ENCODE data around the gene GMEB2. TPM values are rescaled to one million over a fixed set of nuclear protein-coding genes. Genes with fewer than 3 reads are reported as not detected.

Gene GMEB2
- total RNA-seq, 2 donors from 2014 or later: 11.5 to 14.8 TPM

DNA sequence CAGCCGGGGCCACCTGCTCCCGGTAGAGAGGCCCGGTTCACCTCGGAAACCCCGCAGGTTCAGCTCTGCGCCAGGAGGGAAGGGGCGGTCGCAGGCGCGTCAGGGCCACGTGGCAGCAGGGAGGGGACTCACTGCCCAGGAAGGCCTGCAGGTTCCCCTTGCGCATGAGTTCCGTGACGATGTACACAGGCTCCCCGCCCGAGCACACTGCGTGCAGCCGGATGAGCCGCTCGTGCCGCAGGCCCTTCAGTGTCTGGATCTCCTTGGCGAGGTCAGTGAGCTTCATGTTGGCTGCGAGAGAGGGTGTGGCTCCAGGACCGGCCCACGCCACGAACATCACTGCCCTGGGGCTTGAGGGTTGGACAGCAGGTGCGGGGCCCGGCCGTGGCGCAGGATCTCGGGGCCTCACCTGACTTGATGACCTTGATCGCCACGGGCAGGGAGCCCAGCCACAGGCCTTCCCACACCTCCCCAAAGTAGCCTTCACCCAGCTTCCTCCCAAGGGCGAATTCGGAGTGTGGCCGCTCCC lies 84.8 kb downstream of the GMEB2 start:
- peak overlapping the region in 1 of 2 donors; percentile 37 for H3K9ac ChIP-seq (ENCODE audit: low read depth in 2 of 2, low read length in 2 of 2)
- DNase-seq: no peak
- intact Hi-C loops (cut with DNase I): loop anchor here (10.0 kb wide), 1 partner anchor 323 kb away; the partner anchor contains the start of genes ABHD16B and TPD52L2
- TF ChIP-seq, protein P1, sequence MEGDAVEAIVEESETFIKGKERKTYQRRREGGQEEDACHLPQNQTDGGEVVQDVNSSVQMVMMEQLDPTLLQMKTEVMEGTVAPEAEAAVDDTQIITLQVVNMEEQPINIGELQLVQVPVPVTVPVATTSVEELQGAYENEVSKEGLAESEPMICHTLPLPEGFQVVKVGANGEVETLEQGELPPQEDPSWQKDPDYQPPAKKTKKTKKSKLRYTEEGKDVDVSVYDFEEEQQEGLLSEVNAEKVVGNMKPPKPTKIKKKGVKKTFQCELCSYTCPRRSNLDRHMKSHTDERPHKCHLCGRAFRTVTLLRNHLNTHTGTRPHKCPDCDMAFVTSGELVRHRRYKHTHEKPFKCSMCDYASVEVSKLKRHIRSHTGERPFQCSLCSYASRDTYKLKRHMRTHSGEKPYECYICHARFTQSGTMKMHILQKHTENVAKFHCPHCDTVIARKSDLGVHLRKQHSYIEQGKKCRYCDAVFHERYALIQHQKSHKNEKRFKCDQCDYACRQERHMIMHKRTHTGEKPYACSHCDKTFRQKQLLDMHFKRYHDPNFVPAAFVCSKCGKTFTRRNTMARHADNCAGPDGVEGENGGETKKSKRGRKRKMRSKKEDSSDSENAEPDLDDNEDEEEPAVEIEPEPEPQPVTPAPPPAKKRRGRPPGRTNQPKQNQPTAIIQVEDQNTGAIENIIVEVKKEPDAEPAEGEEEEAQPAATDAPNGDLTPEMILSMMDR (IDR thresholded peaks at IDR 0.05): no peak
- peaks cover 1% of the 10 kb centered on the region for H3K27me3 ChIP-seq
- H3K4me1 ChIP-seq: peaks cover 16% of the 10 kb centered on the region
- H3K36me3 ChIP-seq: no peaks in the 10 kb centered on the region
- H3K9me3 ChIP-seq: no peaks in the 10 kb centered on the region
- H3K27ac ChIP-seq: no peak overlapping the region
- no peak overlapping the region for H3K4me3 ChIP-seq

- intact Hi-C loops (cut with DNase I): loop anchor here (10.0 kb wide), 1 partner anchor 323 kb away; the partner anchor contains the start of genes ABHD16B and TPD52L2
These were observed 85.5 kb downstream of the GMEB2 start for GRCh38 chr20:63541371-63541770.

GRCh38 chr20:63540417-63541186 lies 86.3 kb downstream of the GMEB2 start:
- Histone ChIP-seq H3K36me3 (no peaks in the 10 kb centered on the region), H3K4me1 (peaks cover 15% of the 10 kb centered on the region), H3K27ac (no peak overlapping the region), H3K9ac (ENCODE audit: low read depth in 2 of 2, low read length in 2 of 2) (no peak overlapping the region), H3K9me3 (no peaks in the 10 kb centered on the region), H3K4me3 (no peak overlapping the region), H3K27me3 (no peaks in the 10 kb centered on the region)
- DNase-seq: no peak
- intact Hi-C loops (cut with DNase I): loop anchor here (10.0 kb wide), 1 partner anchor 324 kb away; the partner anchor contains the start of genes ABHD16B and TPD52L2
- TF ChIP-seq, protein P1 (IDR thresholded peaks at IDR 0.05): no peak

More at GRCh38 chr20:63541371-63541770, 85.5 kb downstream of the GMEB2 start:
- H3K27me3 ChIP-seq: no peaks in the 10 kb centered on the region
- H3K9me3 ChIP-seq: no peaks in the 10 kb centered on the region
- H3K4me3 ChIP-seq: no peak overlapping the region
- TF ChIP-seq, protein P1 (IDR thresholded peaks at IDR 0.05): no peak
- H3K36me3 ChIP-seq: no peaks in the 10 kb centered on the region
- H3K4me1 ChIP-seq: peaks cover 16% of the 10 kb centered on the region
- DNase-seq: no peak
- H3K27ac ChIP-seq: no peak overlapping the region
- H3K9ac ChIP-seq (ENCODE audit: low read depth in 2 of 2, low read length in 2 of 2): peak overlapping the region in 1 of 2 donors; percentile 37

DNA sequence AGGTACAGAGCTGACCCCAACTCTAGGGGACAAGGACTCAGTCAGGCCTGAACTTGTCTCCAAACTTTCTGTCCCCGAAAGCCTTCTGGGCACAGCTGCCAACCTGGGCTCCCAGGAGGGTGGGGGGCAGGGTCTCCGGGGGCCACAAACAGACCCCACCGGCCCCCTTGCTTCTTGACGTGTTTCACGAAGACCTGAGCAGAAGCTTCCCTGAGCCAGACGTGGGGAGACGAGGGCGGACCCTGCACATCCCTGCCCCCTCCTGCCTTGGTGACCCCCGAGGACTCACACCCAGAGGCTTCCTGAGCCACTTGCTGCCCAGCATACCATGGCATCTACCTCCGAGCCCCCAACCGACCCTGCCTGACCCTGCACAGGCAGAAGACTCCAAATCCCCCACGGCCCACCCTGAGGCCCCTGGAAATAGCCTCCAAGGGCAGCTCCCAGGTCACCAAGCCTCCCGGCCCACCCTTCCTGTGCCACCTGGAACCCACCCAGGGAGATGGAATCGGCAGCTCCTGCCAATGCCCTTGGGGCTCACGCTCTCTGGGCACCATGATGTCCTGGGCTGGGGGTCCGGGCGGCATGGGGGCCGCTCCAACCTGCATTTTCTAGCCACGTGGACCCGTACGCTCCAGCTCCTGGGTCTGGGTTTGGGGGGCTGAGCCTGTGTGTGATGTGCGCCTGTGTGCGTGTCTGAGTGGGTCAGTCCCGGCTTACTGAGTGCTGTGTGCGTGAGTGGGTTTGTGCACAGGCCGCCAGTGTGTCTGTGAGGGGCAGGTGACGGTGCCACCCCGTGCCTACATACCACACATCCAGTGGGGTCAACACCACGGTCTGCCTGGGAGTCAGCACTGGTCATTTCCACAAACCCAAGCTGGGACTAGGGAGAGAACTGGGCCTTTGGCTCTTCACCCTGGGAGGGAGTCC lies 87.2 kb downstream of the GMEB2 start:
- H3K9me3 ChIP-seq: no peaks in the 10 kb centered on the region
- H3K4me1 ChIP-seq: peaks cover 10% of the 10 kb centered on the region
- no peak for DNase-seq
- no peaks in the 10 kb centered on the region for H3K27me3 ChIP-seq
- no peaks in the 10 kb centered on the region for H3K36me3 ChIP-seq
- no peak overlapping the region for H3K4me3 ChIP-seq
- intact Hi-C loops (cut with DNase I): loop anchor here (10.0 kb wide), 2 partner anchors 325 to 435 kb away; partner anchors contain the start of genes ABHD16B, SAMD10 and TPD52L2
- peak overlapping the region; percentile 44 to 99 for H3K9ac ChIP-seq (ENCODE audit: low read depth in 2 of 2, low read length in 2 of 2)
- peak overlapping the region; percentile 98 for H3K27ac ChIP-seq
- TF ChIP-seq, protein P1 (IDR thresholded peaks at IDR 0.05): no peak

GRCh38 chr20:63539092-63539430 lies 87.8 kb downstream of the GMEB2 start:
- Histone ChIP-seq H3K36me3 (no peaks in the 10 kb centered on the region), H3K9ac (ENCODE audit: low read depth in 2 of 2, low read length in 2 of 2) (peak overlapping the region; percentile 44 to 99), H3K4me3 (no peak overlapping the region), H3K27me3 (no peaks in the 10 kb centered on the region), H3K27ac (peak overlapping the region; percentile 98), H3K9me3 (no peaks in the 10 kb centered on the region), H3K4me1 (peaks cover 12% of the 10 kb centered on the region)
- TF ChIP-seq, protein P1 (IDR thresholded peaks at IDR 0.05): no peak
- intact Hi-C loops (cut with DNase I): loop anchor here (10.0 kb wide), 1 partner anchor 436 kb away; the partner anchor contains the start of gene SAMD10
- no peak for DNase-seq

Measured in colonic mucosa (tissue), 4 donors.